GM13976 (cell line): ENCODE measurements around the gene P4HA1.

Source experiments
- DNase-seq: peaks from one replicate; pipeline ENCODE4 v3.0.0; 2012; ENCODE audit warnings: low spot score
- CTCF ChIP-seq: IDR thresholded peaks from 2 replicates; pipeline ENCODE4 v1.5.1; 2012; ENCODE audit warnings: borderline replicate concordance, mild to moderate bottlenecking; ENCODE audit not compliant: insufficient read depth; ENCODE audit errors: extremely low read depth, missing control alignments, control extremely low read depth
- in situ Hi-C: fragments of 300-500 bp; cut with MboI; formaldehyde crosslinking; loops from one replicate; pipeline ENCODE4 v1.12.0; 2022; ENCODE audit warnings: low sequenced_read_pairs, mixed read lengths, inconsistent platforms; ENCODE audit not compliant: unreplicated experiment

The P4HA1 gene

GRCh38 chr10:73095481-73096021 lies 1.1 kb downstream of the P4HA1 start:
- TF ChIP-seq CTCF: no peak
- no peak for DNase-seq
- in situ Hi-C loops: no loop called here

- in situ Hi-C loops: no loop called here
- no peak for TF ChIP-seq CTCF
- no peak for DNase-seq
These were observed 1.6 kb downstream of the P4HA1 start for GRCh38 chr10:73094986-73095480.

DNA sequence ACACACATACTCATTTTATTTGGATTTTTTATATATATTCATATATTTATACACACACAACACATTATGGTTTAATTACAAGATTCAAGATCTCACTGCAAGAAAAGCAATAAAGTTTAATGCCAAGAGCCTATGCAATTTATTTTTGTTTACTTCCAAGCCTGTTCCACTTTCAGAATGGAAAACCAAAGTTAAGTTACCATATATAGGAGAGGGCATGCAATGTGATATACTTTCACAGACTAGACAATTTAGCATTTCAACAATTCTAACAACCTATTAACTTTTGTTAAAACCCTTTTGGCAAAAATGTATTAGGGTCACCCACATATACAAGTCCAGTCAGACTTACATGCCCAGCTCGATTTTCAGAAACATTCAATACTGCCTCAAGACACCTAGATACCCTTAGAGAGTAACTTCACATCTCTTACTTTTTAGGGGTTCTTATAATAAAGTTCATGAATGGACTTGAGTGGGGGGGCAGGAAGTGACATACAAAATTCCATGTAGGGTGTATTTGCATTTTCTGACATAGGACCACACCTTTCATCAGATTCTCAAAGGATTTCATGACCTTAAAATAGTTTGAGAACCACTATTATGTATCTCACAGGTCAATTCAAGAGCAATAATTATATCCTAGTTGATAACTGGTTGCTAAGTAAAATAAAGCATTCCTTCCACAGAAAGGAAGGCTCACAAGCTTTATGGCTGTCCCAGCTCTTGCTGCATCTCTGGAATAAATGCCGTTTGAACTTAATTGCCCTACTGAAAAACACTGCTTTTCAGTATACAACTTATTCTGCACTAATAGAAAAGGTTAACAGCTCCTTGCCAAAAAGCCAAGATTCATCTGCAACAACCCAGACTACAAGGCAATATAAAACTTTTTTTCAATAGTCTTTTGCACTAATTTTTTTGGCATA lies 2.5 kb downstream of the P4HA1 start:
- in situ Hi-C loops: no loop called here
- TF ChIP-seq CTCF: no peak
- no peak for DNase-seq

DNA sequence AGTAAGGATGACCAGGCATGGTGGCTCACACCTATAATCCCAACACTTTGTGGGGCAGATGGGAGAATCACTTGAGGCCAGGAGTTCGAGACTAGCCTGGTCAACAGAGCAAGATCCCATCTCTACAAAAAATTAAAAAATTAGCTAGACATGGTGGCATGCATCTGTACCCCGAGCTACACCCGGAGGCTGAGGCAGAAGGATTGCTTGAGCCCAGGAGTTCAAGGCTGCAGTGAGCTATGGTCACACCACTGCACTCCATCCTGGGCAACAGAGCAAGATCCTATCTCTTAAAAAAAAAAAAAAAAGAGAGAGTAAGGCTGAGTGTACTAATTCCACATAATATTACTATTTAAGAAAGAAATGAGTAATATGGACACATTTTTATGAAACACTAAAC lies 3.8 kb downstream of the P4HA1 start:
- no peak for DNase-seq
- no peak for TF ChIP-seq CTCF
- in situ Hi-C loops: no loop called here

DNA sequence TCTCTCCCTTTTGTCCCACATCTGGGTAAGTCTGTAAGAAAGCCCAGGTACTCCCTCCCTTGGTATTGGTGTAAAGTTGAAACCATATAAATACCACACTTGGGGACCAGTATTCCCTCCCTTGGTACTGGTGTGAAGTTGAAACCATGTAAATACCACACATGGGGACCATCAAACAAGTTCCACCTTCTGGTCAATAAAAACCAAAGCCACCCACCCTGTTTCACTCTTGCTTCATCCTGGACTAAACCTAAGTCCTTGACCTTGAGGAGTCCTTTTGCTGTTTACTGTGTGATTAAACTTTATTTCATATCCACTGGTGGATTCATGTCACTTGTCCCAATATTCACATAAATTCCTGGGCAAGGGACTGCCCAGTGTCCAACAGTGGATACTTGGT lies 8.4 kb downstream of the P4HA1 start:
- no peak for TF ChIP-seq CTCF
- no peak for DNase-seq
- in situ Hi-C loops: no loop called here

- no peak for DNase-seq
- in situ Hi-C loops: no loop called here
- no peak for TF ChIP-seq CTCF
These were observed 9.8 kb downstream of the P4HA1 start for GRCh38 chr10:73086816-73087215.
